AG04449 (cell line): ENCODE measurements around the gene BARX1.

Experiments
- CTCF ChIA-PET: fragments of 350-600 bp; formaldehyde crosslinking; extraction: SDS; loops from one replicate; lab custom pipeline; 2021; ENCODE audit warnings: antibody characterized with exemption; lab: Yijun Ruan, JAX
- POLR2A ChIA-PET: fragments of 400-600, 350-600 bp; formaldehyde crosslinking; extraction: SDS; loops from one replicate; lab custom pipeline; 2020; ENCODE audit warnings: antibody characterized with exemption, inconsistent platforms; lab: Yijun Ruan, JAX
- DNase-seq: peaks from one replicate; pipeline ENCODE4 v3.0.0-alpha.2; 2010; ENCODE audit warnings: low read depth, low spot score
- H3K4me3 ChIP-seq: 2 replicates; pipeline ENCODE4 v1.5.1; 2011; ENCODE audit warnings: low read depth, mild to moderate bottlenecking, control low read depth, low read length
- CTCF ChIP-seq: IDR thresholded peaks from one replicate; pipeline ENCODE4 v1.5.1; 2011; ENCODE audit warnings: mild to moderate bottlenecking, moderate library complexity, low read length, control low read depth, inconsistent platforms; ENCODE audit not compliant: insufficient read depth; ENCODE audit errors: missing control alignments

BARX1 gene

DNA sequence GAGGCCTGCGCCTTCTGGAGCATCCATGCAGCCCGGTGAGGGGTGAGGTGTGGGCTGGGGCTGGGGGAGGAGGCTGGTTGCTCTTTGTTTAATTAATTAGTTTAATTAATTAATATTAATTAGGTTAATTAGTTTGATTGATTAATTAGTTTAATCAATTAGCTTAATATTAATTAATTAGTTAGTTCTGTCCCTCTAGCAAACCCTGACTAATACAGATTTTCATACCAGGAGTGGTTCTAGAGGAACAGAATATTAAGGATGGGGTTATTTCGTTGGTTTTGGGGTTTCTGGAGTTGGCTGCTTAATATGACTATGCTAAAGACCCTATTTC, 14.1 kb upstream of the BARX1 start:
- DNase-seq = no peak
- H3K4me3 ChIP-seq = no peak overlapping the region
- CTCF ChIA-PET = no interaction called here
- TF ChIP-seq CTCF = no peak
- POLR2A ChIA-PET = no interaction called here

DNA sequence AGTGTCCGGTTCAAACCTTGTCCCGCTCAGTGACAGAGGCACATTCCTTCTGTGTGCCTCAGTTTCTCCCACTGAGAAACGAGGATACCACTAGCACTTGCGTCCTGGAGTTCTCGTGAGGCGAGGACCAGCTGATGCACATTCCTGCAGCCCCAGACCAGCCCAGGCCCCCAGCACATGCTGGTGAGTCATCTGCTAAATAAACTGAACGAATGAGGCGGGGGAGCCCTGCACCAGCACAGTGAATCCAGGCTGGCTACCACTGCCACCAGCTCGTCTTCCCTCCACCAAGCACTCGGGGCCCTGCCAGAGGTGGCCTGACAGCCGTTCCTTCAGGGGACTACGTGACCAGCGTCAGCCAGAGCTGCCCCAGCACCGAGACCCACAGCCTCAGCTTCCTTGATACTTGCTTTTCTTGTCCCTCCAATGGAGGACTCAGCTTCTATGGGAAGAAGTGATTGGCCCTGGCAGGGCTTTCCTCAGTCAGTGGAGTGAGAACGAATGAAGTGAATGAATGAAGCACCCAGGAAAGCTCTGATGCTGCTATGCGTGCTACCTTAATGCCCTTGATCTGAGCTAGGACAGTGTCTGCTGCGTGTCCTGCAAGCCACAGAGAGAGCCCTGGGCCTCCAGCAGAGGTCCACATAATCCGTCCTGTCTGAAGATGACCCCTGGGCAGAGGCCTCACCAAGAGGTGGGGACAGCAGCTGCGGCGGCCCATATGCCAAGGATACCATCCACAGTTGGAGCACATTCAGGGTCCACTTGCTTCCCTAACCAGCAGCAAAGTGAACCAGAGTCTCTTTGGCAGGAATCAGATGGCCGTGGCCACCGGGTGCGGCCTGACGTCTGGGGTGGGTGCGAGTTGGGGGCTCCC, 13.5 kb upstream of the BARX1 start:
- POLR2A ChIA-PET = no interaction called here
- no peak for TF ChIP-seq CTCF
- H3K4me3 ChIP-seq = no peak overlapping the region
- CTCF ChIA-PET = interaction anchor here (1.6 kb wide), 1 partner anchor 35 kb away, joined by 4 read pairs; no protein-coding TSS in a partner anchor
- DNase-seq = no peak

DNA sequence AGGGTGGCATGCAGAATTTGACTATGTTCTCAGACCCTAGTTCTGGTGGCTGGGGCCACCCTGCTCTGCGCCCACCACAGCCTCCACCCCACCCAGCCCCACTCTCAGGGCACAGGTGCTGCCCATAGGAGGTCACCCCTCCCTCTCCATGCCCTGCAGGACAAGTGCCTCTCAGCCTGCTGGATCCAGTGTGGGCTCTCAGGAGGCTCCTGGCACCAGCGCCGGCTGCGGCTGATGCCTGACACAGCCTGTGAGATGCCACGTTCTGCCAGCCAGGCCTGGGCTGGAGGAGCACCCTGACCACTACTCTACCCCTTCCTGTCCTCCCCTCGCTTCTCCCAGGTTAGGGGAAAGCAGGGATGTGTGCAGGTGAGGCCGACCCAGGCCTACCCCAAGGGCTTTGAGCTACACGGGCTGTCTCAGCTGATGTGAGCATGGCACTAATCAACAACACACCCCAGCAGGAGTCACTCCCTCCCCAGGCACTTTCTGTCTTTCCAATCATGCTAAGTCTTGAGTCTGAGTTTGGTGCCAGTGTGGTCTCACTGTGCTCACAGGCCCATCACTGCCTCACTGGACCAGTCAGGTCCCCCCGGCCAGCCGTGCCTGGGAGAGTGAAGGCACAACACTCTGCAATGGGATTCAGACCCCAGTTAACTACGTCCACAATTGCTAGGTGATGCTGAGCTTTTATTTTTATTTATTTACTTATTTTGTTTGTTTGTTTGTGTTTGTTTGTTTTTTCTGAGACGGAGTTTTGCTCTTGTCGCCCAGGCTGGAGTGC, 12.1 kb upstream of the BARX1 start:
- no peak for DNase-seq
- CTCF ChIA-PET = interaction anchor here (0.7 to 1.6 kb wide), 3 partner anchors 36 to 285 kb away, joined by 3 to 4 read pairs (median 3); no protein-coding TSS in a partner anchor
- POLR2A ChIA-PET = no interaction called here
- H3K4me3 ChIP-seq = no peak overlapping the region
- no peak for TF ChIP-seq CTCF

DNA sequence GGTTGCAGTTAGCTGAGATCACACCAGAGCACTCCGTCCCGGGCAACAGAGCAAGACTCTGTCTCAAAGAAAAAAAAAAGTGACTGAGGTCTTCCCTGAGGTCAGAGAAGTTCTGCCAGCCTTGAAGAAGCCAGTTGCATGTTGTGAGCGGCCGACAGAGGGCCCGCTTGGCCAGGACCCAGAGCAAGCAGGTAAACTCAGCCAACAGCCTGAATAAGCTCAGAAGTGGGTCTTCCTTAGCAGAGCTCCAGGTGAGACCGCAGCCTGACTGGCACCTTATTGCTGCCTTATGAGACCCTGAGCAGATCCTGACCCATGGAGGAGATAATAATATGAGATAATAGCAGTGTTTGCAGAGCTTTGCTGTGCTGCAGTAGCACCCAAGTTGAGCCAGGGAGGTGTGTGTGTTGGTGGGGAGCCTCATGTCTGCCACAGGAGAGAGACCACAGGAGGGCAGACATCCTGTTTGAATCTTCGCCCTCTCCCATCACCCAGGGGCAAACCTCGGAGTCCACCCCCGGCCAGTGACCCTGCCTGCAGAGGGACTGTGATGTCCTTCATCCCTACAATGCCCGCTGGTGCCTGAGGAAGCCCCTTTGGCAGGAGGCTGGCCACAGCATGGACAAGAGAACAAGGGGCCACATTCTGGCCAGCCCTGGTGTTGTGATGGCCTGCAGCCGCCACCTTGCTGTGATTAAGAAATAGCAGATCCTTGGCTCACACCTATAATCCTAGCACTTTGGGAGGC, 10.8 kb upstream of the BARX1 start:
- ChIA-PET CTCF (interaction anchor here (1.2 kb wide), 1 partner anchor 284 kb away, joined by 3 read pairs; no protein-coding TSS in a partner anchor), POLR2A (no interaction called here)
- H3K4me3 ChIP-seq = no peak overlapping the region
- no peak for TF ChIP-seq CTCF
- DNase-seq = no peak

DNA sequence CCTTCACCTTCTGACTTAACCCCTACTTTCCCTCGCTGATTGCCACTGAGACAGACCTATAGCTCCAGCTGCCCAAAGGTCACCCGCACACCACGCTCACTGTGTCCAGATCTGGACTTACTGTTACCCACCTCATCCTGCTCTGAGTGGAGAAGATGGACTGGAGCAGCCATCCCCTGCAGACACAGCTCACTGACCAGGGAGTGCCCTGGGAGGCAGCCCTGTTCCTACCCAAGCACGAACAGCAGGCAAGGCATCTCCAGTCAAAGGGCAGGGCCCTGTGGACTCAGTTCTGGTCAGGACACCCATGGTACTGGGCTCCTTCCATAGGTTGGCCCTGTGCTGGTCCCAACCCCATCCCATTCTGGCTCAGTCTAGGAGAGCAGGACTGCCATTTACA, 9.5 kb upstream of the BARX1 start:
- no peak for DNase-seq
- TF ChIP-seq CTCF = no peak
- ChIA-PET CTCF (interaction anchor here (1.2 to 9.6 kb wide), 7 partner anchors 9 to 287 kb away, joined by 3 to 142 read pairs (median 6); no protein-coding TSS in a partner anchor), POLR2A (no interaction called here)
- H3K4me3 ChIP-seq = no peak overlapping the region
